GM19099 (cell line): Measurements from ENCODE around the gene CARD10.

ENCODE experiments used
- POLR2A ChIP-seq: IDR thresholded peaks from 3 replicates; pipeline ENCODE4 v1.6.1; 2011; ENCODE audit warnings: low read depth; ENCODE audit not compliant: insufficient read length; ENCODE audit errors: extremely low read depth

The CARD10 gene

GRCh38 chr22:37501610-37502341 is 17.4 kb downstream of the CARD10 start:
- no peak for TF ChIP-seq POLR2A

- TF ChIP-seq POLR2A = no peak
Observed at GRCh38 chr22:37500745-37501609, 18.2 kb downstream of the CARD10 start.

GRCh38 chr22:37499789-37500540 is 19.2 kb downstream of the CARD10 start:
- no peak for TF ChIP-seq POLR2A

GRCh38 chr22:37499027-37499707 is 20.0 kb downstream of the CARD10 start:
- no peak for TF ChIP-seq POLR2A

- no peak for TF ChIP-seq POLR2A
Observed at GRCh38 chr22:37498289-37498909, 20.8 kb downstream of the CARD10 start.

- TF ChIP-seq POLR2A = no peak
Observed at GRCh38 chr22:37497062-37497599, 22.1 kb downstream of the CARD10 start.

- TF ChIP-seq POLR2A = no peak
Observed at GRCh38 chr22:37496651-37497050, 22.6 kb downstream of the CARD10 start.

- TF ChIP-seq POLR2A = no peak
Observed at GRCh38 chr22:37493979-37494378, 25.2 kb downstream of the CARD10 start.

- TF ChIP-seq POLR2A = no peak
Observed at GRCh38 chr22:37492428-37493344, 26.5 kb downstream of the CARD10 start.

- no peak for TF ChIP-seq POLR2A
Observed at GRCh38 chr22:37491559-37492427, 27.4 kb downstream of the CARD10 start.

- no peak for TF ChIP-seq POLR2A
Observed at GRCh38 chr22:37491106-37491505, 28.1 kb downstream of the CARD10 start.

GRCh38 chr22:37489983-37490382 is 29.2 kb downstream of the CARD10 start:
- TF ChIP-seq POLR2A = no peak

- TF ChIP-seq POLR2A = no peak
Observed at GRCh38 chr22:37488337-37489135, 30.7 kb downstream of the CARD10 start.
